Esophagus muscularis mucosa (tissue), 4 donors: Measurements from ENCODE around the gene HOGA1. TPM values are rescaled to one million over a fixed set of nuclear protein-coding genes. Genes with fewer than 3 reads are reported as not detected.

Experiments
- DNase-seq: peaks from one replicate; pipeline ENCODE4 v3.0.0-alpha.2; 2017; ENCODE audit errors: extremely low spot score
- H3K27ac ChIP-seq, 4 donors: fragments of 200-600 bp; sonication (generic); replicated peaks in 1 of 4; 1 replicate in 3 of 4; 2 replicates in 1 of 4; pipeline ENCODE4 v1.5.1; 2016 to 2019; ENCODE audit warnings: mild to moderate bottlenecking in 1 of 4
- H3K27me3 ChIP-seq, 4 donors: fragments of 200-600 bp; sonication (generic); one replicate each; pipeline versions ENCODE4 v1.5.1 to v1.6.0; 2016 to 2019
- H3K36me3 ChIP-seq, 4 donors: fragments of 200-600 bp; sonication (generic); one replicate each; pipeline ENCODE4 v1.5.1; 2016 to 2019
- H3K4me1 ChIP-seq, 4 donors: fragments of 200-600 bp; sonication (generic); one replicate each; pipeline ENCODE4 v1.5.1; 2016 to 2019
- H3K4me3 ChIP-seq, 4 donors: fragments of 200-600 bp; sonication (generic); 1 replicate in 2 of 4; 2 replicates in 2 of 4; pipeline ENCODE4 v1.5.1; 2016 to 2019; ENCODE audit warnings: mild to moderate bottlenecking in 4 of 4, moderate library complexity in 1 of 4
- H3K9me3 ChIP-seq, 4 donors: fragments of 200-600 bp; sonication (generic); 1 replicate in 3 of 4; 2 replicates in 1 of 4; pipeline ENCODE4 v1.5.1; 2016 to 2019
- EP300 ChIP-seq: sonication (generic); formaldehyde crosslinking; IDR thresholded peaks from one replicate; pipeline ENCODE4 v1.6.1; 2017; ENCODE audit warnings: antibody characterized with exemption
- POLR2A ChIP-seq: fragments of 450-650 bp; IDR thresholded peaks from one replicate; pipeline ENCODE4 v1.6.1; 2017; ENCODE audit warnings: antibody characterized with exemption, moderate library complexity, mild to moderate bottlenecking, low read depth
- POLR2AphosphoS5 ChIP-seq, 2 donors: sonication (generic); formaldehyde crosslinking; IDR thresholded peaks; one replicate each; pipeline ENCODE4 v1.6.1; 2017; ENCODE audit warnings: antibody characterized with exemption in 2 of 2
- WGBS: methylation state at CpG from one replicate; pipeline ENCODE4 v1.1.5; 2018; 5-methylcytosine and 5-hydroxymethylcytosine counted together
- intact Hi-C: fragments of 100-400 bp; cut with DNase I; formaldehyde crosslinking; loops from one replicate; pipeline ENCODE4 v1.15.1; 2023
- total RNA-seq, 4 donors: library from RNA; depleted of rRNA; stranded (reverse); fragments of >200 nt; gene quantifications; one replicate each; pipeline versions ENCODE4 v1.1.0 to v1.2.1, GENCODE V29; 2016
- TF ChIP-seq, protein P1 (sequence below), 3 experiments: fragments of 200-600 bp in 2 of 3; fragments of 450-650 bp in 1 of 3; sonication (generic) in 2 of 3; IDR thresholded peaks; one replicate each; pipeline ENCODE4 v1.5.1; 2017 to 2019; ENCODE audit warnings: antibody characterized with exemption in 3 of 3, mild to moderate bottlenecking in 2 of 3, moderate library complexity in 1 of 3

HOGA1 gene
- total RNA-seq, 4 donors from 2014 or later = 0.45 to 1.5 (median 0.83) TPM

DNA sequence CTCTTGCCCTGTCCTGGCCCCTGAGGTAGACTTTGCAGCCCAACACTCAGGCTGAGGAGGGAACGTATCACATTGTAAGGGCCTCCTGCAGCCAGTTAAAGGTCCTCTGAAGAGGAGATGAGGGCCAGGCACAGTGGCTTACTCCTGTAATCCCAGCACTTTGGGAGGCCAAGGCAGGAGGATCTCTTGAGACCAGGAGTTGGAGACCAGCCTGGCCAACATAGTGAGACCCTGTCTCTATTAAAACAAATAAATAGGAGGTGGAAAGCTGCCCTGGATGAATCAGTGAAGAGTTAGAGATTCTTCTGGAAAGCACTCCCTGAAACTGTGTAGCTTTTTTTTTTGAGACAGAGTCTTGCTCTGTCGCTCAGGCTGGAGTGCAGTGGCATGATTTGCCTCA, 3.0 kb downstream of the HOGA1 start:
- Histone ChIP-seq H3K27ac (no peak overlapping the region), H3K4me3 (no peak overlapping the region), H3K27me3 (no peaks in the 10 kb centered on the region), H3K9me3 (no peaks in the 10 kb centered on the region), H3K4me1 (peaks cover 4 to 10% (median 6%) of the 10 kb centered on the region in 4 donors), H3K36me3 (no peaks in the 10 kb centered on the region)
- intact Hi-C loops = no loop called here
- TF ChIP-seq, protein P1, sequence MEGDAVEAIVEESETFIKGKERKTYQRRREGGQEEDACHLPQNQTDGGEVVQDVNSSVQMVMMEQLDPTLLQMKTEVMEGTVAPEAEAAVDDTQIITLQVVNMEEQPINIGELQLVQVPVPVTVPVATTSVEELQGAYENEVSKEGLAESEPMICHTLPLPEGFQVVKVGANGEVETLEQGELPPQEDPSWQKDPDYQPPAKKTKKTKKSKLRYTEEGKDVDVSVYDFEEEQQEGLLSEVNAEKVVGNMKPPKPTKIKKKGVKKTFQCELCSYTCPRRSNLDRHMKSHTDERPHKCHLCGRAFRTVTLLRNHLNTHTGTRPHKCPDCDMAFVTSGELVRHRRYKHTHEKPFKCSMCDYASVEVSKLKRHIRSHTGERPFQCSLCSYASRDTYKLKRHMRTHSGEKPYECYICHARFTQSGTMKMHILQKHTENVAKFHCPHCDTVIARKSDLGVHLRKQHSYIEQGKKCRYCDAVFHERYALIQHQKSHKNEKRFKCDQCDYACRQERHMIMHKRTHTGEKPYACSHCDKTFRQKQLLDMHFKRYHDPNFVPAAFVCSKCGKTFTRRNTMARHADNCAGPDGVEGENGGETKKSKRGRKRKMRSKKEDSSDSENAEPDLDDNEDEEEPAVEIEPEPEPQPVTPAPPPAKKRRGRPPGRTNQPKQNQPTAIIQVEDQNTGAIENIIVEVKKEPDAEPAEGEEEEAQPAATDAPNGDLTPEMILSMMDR (IDR thresholded peaks at IDR 0.05) = no peak
- TF ChIP-seq POLR2A (no peak), POLR2AphosphoS5 (IDR thresholded peaks at IDR 0.05) (no peak), EP300 (no peak)
- 94% methylated on average over 2 of the region's 2 CpGs for WGBS
- DNase-seq = no peak

DNA sequence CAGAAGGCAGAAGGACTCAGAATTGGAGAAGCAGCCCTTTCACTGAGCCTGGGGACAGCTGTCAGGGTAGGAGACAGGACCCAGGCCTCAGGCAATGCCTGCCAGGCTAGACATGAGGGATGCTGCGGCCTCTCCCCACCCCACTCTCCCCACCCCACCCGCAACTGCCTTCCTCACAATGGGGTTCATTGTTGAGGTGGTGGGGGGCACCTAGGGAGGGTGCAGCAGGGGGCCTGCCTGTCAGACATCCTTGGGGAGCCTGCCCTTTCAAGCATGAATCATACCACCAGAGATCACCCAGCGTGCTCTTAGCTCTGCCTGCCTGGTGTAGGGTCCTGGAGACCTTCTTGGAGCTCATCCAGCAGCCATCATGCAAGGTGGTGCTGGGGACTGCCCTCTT, 5.3 kb downstream of the HOGA1 start, which contains the start of gene C10orf62:
C10orf62 (plus strand) TSS at position 243 of the 400 bp plus-strand sequence. CDS start 177 bp downstream, outside the sequence.
- whole genome bisulfite sequencing = no CpG with 5 or more reads among the region's 3 CpGs
- Histone ChIP-seq H3K4me1 (peaks cover 6 to 20% (median 15%) of the 10 kb centered on the region in 4 donors), H3K27me3 (no peaks in the 10 kb centered on the region), H3K27ac (no peak within 1 kb of the TSS), H3K4me3 (no peak within 1 kb of the TSS), H3K36me3 (no peaks in the 10 kb centered on the region), H3K9me3 (no peaks in the 10 kb centered on the region)
- intact Hi-C loops = no loop called here
- no peak for DNase-seq
- no peak for TF ChIP-seq POLR2A
- TF ChIP-seq, protein P1 (IDR thresholded peaks at IDR 0.05) = no peak
- TF ChIP-seq EP300 = no peak
- no peak for TF ChIP-seq POLR2AphosphoS5 (IDR thresholded peaks at IDR 0.05)

DNA sequence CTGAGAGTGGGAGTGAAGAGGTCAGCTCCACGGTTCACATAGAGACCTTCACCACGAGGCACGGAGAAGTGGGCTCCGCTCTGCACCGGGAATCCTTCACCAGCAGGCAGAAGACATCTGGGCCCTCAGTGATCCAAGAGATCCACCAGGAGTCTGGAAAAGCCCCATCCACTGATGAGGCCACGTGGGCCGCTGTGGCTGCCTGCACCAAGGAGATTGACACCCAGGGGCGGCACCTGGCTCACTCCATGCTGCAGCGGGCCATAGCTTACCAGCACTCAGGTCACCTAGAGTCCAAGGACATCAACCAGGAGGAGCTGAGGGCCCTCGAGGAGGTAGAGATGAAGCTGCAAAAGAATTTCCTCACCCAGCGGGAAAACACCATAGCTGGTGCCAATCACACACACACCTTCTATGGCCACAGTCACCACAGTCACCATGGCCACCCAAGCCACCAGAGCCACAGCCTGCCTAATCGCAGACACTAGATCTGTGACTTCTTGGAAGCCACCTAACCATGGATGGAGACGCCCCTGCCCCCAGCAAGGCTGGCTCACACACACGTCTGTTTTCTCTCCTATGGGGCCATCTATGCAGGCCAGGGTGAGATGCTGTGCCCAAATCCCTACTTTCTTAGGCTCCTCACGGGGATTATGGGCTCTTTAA, 6.0 kb downstream of the HOGA1 start:
- H3K4me1 ChIP-seq = peaks cover 6 to 28% (median 19%) of the 10 kb centered on the region in 4 donors
- TF ChIP-seq POLR2AphosphoS5 (IDR thresholded peaks at IDR 0.05) = no peak
- TF ChIP-seq EP300 = no peak
- TF ChIP-seq, protein P1 (IDR thresholded peaks at IDR 0.05) = no peak
- no peak for TF ChIP-seq POLR2A
- intact Hi-C loops = no loop called here
- no peak overlapping the region for H3K4me3 ChIP-seq
- no peak for DNase-seq
- H3K9me3 ChIP-seq = no peaks in the 10 kb centered on the region
- H3K27me3 ChIP-seq = no peaks in the 10 kb centered on the region
- H3K36me3 ChIP-seq = no peaks in the 10 kb centered on the region
- WGBS = 91% methylated on average over 11 of the region's 15 CpGs
- H3K27ac ChIP-seq = no peak overlapping the region

DNA sequence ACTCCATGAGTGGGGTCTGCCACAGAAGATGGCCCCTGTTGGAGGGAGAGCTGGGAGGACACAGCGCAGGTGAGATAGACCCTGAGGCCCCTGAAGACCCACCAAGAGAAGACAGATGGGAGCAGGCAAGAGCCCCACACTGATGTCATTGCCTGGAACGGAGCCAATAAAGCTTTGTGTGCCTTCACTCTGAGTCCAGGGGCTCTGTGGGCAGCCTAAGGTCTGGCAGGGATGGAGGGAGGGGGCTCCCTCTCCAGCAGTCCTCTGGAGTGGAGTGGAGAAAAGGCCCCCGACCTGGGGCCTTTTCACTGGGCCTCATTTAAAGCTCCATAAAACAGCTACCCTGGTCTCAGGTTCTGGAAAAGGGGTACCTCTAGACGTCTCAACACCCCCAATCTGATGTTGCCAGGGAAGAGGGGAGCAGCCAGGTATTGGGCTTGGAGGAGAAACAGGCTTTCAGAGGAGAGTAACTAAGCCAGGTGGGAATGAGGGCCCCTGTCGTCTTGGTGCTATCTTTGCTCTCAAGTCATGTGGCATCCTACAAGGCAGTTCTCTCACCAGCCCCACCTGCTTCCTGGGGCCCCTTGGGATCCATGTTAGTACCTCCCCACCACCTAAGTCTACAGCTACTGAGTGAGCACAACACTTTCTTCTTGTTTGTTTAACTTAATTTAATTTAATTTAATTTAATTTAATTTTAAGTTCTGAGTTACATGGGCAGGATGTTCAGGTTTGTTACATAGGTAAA, 6.7 kb downstream of the HOGA1 start:
- Histone ChIP-seq H3K27ac (no peak overlapping the region), H3K4me1 (peaks cover 13 to 35% (median 26%) of the 10 kb centered on the region in 4 donors), H3K4me3 (no peak overlapping the region), H3K27me3 (no peaks in the 10 kb centered on the region), H3K36me3 (no peaks in the 10 kb centered on the region), H3K9me3 (no peaks in the 10 kb centered on the region)
- no peak for DNase-seq
- intact Hi-C loops = no loop called here
- TF ChIP-seq POLR2AphosphoS5 (IDR thresholded peaks at IDR 0.05) (no peak), EP300 (no peak)
- TF ChIP-seq, protein P1 (IDR thresholded peaks at IDR 0.05) = no peak
- 76% methylated on average over 5 of the region's 5 CpGs for WGBS
